ENCODE measurements around the gene PBRM1.

The PBRM1 gene

GRCh38 chr3:52551118-52551517 is 134.6 kb downstream of the PBRM1 start:
- H2AFZ ChIP-seq (ENCODE audit: low read length, unreplicated experiment), result no peak overlapping the region
- no peaks in the 10 kb centered on the region for H3K79me2 ChIP-seq (ENCODE audit: control insufficient read depth, insufficient read depth, low read length, unreplicated experiment)
- H3K36me3 ChIP-seq (ENCODE audit: insufficient read depth, low read length), result peaks cover 28% of the 10 kb centered on the region
- H3K27me3 ChIP-seq (ENCODE audit: insufficient read depth, low read length), result no peaks in the 10 kb centered on the region
- H3K4me3 ChIP-seq (ENCODE audit: low read depth, low read length), result no peak overlapping the region
- H3K4me1 ChIP-seq (ENCODE audit: control insufficient read depth, insufficient read depth, low read length, unreplicated experiment), result peaks cover 4% of the 10 kb centered on the region
- no peak overlapping the region for H3K27ac ChIP-seq (ENCODE audit: low read depth, low read length)

GRCh38 chr3:52547143-52547542 is 138.6 kb downstream of the PBRM1 start:
- Histone ChIP-seq H3K36me3 (ENCODE audit: insufficient read depth, low read length) (peaks cover 15% of the 10 kb centered on the region), H2AFZ (ENCODE audit: low read length, unreplicated experiment) (no peak overlapping the region), H3K79me2 (ENCODE audit: control insufficient read depth, insufficient read depth, low read length, unreplicated experiment) (peaks cover 5% of the 10 kb centered on the region), H3K4me3 (ENCODE audit: low read depth, low read length) (no peak overlapping the region), H3K27me3 (ENCODE audit: insufficient read depth, low read length) (no peaks in the 10 kb centered on the region), H3K4me1 (ENCODE audit: control insufficient read depth, insufficient read depth, low read length, unreplicated experiment) (peaks cover 11% of the 10 kb centered on the region), H3K27ac (ENCODE audit: low read depth, low read length) (no peak overlapping the region)

GRCh38 chr3:52546111-52546901 is 139.4 kb downstream of the PBRM1 start:
- H3K79me2 ChIP-seq (ENCODE audit: control insufficient read depth, insufficient read depth, low read length, unreplicated experiment), result peaks cover 10% of the 10 kb centered on the region
- peaks cover 18% of the 10 kb centered on the region for H3K36me3 ChIP-seq (ENCODE audit: insufficient read depth, low read length)

GRCh38 chr3:52544937-52545336 is 140.8 kb downstream of the PBRM1 start:
- Histone ChIP-seq H3K4me3 (ENCODE audit: low read depth, low read length) (no peak overlapping the region), H3K4me1 (ENCODE audit: control insufficient read depth, insufficient read depth, low read length, unreplicated experiment) (peaks cover 16% of the 10 kb centered on the region), H3K79me2 (ENCODE audit: control insufficient read depth, insufficient read depth, low read length, unreplicated experiment) (peaks cover 23% of the 10 kb centered on the region), H2AFZ (ENCODE audit: low read length, unreplicated experiment) (no peak overlapping the region), H3K27ac (ENCODE audit: low read depth, low read length) (no peak overlapping the region), H3K27me3 (ENCODE audit: insufficient read depth, low read length) (no peaks in the 10 kb centered on the region), H3K36me3 (ENCODE audit: insufficient read depth, low read length) (peaks cover 28% of the 10 kb centered on the region)

More at GRCh38 chr3:52546111-52546901, 139.4 kb downstream of the PBRM1 start:
- H3K4me1 ChIP-seq (ENCODE audit: control insufficient read depth, insufficient read depth, low read length, unreplicated experiment), result peaks cover 11% of the 10 kb centered on the region
- H2AFZ ChIP-seq (ENCODE audit: low read length, unreplicated experiment), result no peak overlapping the region
- H3K27ac ChIP-seq (ENCODE audit: low read depth, low read length), result peak overlapping the region; percentile 59
- H3K27me3 ChIP-seq (ENCODE audit: insufficient read depth, low read length), result no peaks in the 10 kb centered on the region
- no peak overlapping the region for H3K4me3 ChIP-seq (ENCODE audit: low read depth, low read length)

- H3K27me3 ChIP-seq (ENCODE audit: insufficient read depth, low read length), result no peaks in the 10 kb centered on the region
- peaks cover 17% of the 10 kb centered on the region; the same call in 1 of the 2 replicates for H3K36me3 ChIP-seq (ENCODE audit: insufficient read depth, low read length)
- no peak overlapping the region for H3K27ac ChIP-seq (ENCODE audit: low read depth, low read length)
- peaks cover 55% of the 10 kb centered on the region for H3K79me2 ChIP-seq (ENCODE audit: control insufficient read depth, insufficient read depth, low read length, unreplicated experiment)
- peaks cover 35% of the 10 kb centered on the region for H3K4me1 ChIP-seq (ENCODE audit: control insufficient read depth, insufficient read depth, low read length, unreplicated experiment)
- no peak overlapping the region for H2AFZ ChIP-seq (ENCODE audit: low read length, unreplicated experiment)
- no peak overlapping the region for H3K4me3 ChIP-seq (ENCODE audit: low read depth, low read length)
Measured at GRCh38 chr3:52541050-52541449, 144.7 kb downstream of the PBRM1 start.

- Histone ChIP-seq H3K4me3 (ENCODE audit: low read depth, low read length) (peak overlapping the region; percentile 36), H3K27me3 (ENCODE audit: insufficient read depth, low read length) (no peaks in the 10 kb centered on the region), H3K4me1 (ENCODE audit: control insufficient read depth, insufficient read depth, low read length, unreplicated experiment) (peaks cover 38% of the 10 kb centered on the region), H3K79me2 (ENCODE audit: control insufficient read depth, insufficient read depth, low read length, unreplicated experiment) (peaks cover 57% of the 10 kb centered on the region), H2AFZ (ENCODE audit: low read length, unreplicated experiment) (no peak overlapping the region), H3K27ac (ENCODE audit: low read depth, low read length) (no peak overlapping the region), H3K36me3 (ENCODE audit: insufficient read depth, low read length) (peaks cover 17% of the 10 kb centered on the region; the same call in 1 of the 2 replicates)
Measured at GRCh38 chr3:52539010-52539653, 146.6 kb downstream of the PBRM1 start.

- Histone ChIP-seq H3K27me3 (ENCODE audit: insufficient read depth, low read length) (no peaks in the 10 kb centered on the region), H3K4me3 (ENCODE audit: low read depth, low read length) (peak overlapping the region; percentile 94), H2AFZ (ENCODE audit: low read length, unreplicated experiment) (no peak overlapping the region), H3K4me1 (ENCODE audit: control insufficient read depth, insufficient read depth, low read length, unreplicated experiment) (peaks cover 38% of the 10 kb centered on the region), H3K27ac (ENCODE audit: low read depth, low read length) (peak overlapping the region; percentile 77; the same call in 1 of the 2 replicates), H3K79me2 (ENCODE audit: control insufficient read depth, insufficient read depth, low read length, unreplicated experiment) (peaks cover 56% of the 10 kb centered on the region), H3K36me3 (ENCODE audit: insufficient read depth, low read length) (peaks cover 17% of the 10 kb centered on the region; the same call in 1 of the 2 replicates)
Measured at GRCh38 chr3:52537726-52538421, 147.8 kb downstream of the PBRM1 start.

- H2AFZ ChIP-seq (ENCODE audit: low read length, unreplicated experiment), result no peak overlapping the region
- peak overlapping the region; percentile 77 for H3K27ac ChIP-seq (ENCODE audit: low read depth, low read length)
- H3K79me2 ChIP-seq (ENCODE audit: control insufficient read depth, insufficient read depth, low read length, unreplicated experiment), result peaks cover 63% of the 10 kb centered on the region
Measured at GRCh38 chr3:52537165-52537620, 148.5 kb downstream of the PBRM1 start.

GRCh38 chr3:52536369-52537164 is 149.1 kb downstream of the PBRM1 start, which contains the start of gene UQCC5:
Gene UQCC5 (plus strand): TSS chr3:52536605. CDS start chr3:52536756, 151 bp downstream.
- Histone ChIP-seq H3K4me3 (ENCODE audit: low read depth, low read length) (peak within 1 kb of the TSS; percentile 94), H3K36me3 (ENCODE audit: insufficient read depth, low read length) (peaks cover 16% of the 10 kb centered on the region; the same call in 1 of the 2 replicates), H2AFZ (ENCODE audit: low read length, unreplicated experiment) (peak within 1 kb of the TSS; percentile 47), H3K27me3 (ENCODE audit: insufficient read depth, low read length) (no peaks in the 10 kb centered on the region), H3K27ac (ENCODE audit: low read depth, low read length) (peak within 1 kb of the TSS; percentile 77), H3K79me2 (ENCODE audit: control insufficient read depth, insufficient read depth, low read length, unreplicated experiment) (peaks cover 68% of the 10 kb centered on the region), H3K4me1 (ENCODE audit: control insufficient read depth, insufficient read depth, low read length, unreplicated experiment) (peaks cover 47% of the 10 kb centered on the region)

More at GRCh38 chr3:52537165-52537620, 148.5 kb downstream of the PBRM1 start:
- H3K4me3 ChIP-seq (ENCODE audit: low read depth, low read length), result peak overlapping the region; percentile 94
- no peaks in the 10 kb centered on the region for H3K27me3 ChIP-seq (ENCODE audit: insufficient read depth, low read length)
- peaks cover 17% of the 10 kb centered on the region; the same call in 1 of the 2 replicates for H3K36me3 ChIP-seq (ENCODE audit: insufficient read depth, low read length)
- peaks cover 41% of the 10 kb centered on the region for H3K4me1 ChIP-seq (ENCODE audit: control insufficient read depth, insufficient read depth, low read length, unreplicated experiment)

- H3K36me3 ChIP-seq (ENCODE audit: insufficient read depth, low read length), result peaks cover 11% of the 10 kb centered on the region; the same call in 1 of the 2 replicates
- H3K4me1 ChIP-seq (ENCODE audit: control insufficient read depth, insufficient read depth, low read length, unreplicated experiment), result peaks cover 53% of the 10 kb centered on the region
- H3K4me3 ChIP-seq (ENCODE audit: low read depth, low read length), result peak overlapping the region; percentile 58
- H3K27me3 ChIP-seq (ENCODE audit: insufficient read depth, low read length), result no peaks in the 10 kb centered on the region
- H3K27ac ChIP-seq (ENCODE audit: low read depth, low read length), result no peak overlapping the region
- H2AFZ ChIP-seq (ENCODE audit: low read length, unreplicated experiment), result no peak overlapping the region
- peaks cover 68% of the 10 kb centered on the region for H3K79me2 ChIP-seq (ENCODE audit: control insufficient read depth, insufficient read depth, low read length, unreplicated experiment)
Measured at GRCh38 chr3:52536112-52536368, 149.7 kb downstream of the PBRM1 start.
